GM23338 (cell line): Measurements from ENCODE around the gene FHOD1.

Experiments used
- CREB1 ChIP-seq: fragments of 250-450 bp; sonication (Bioruptor Pico); IDR thresholded peaks from 2 replicates; pipeline ENCODE4 v1.5.0; 2020; ENCODE audit warnings: low read depth, mild to moderate bottlenecking, moderate library complexity
- CTCF ChIP-seq, 2 experiments: fragments of 200-600 bp in 1 of 2; sonication (generic) in 1 of 2; conservative IDR thresholded peaks; 2 replicates each; pipeline versions ENCODE4 v1.5.1 to v1.6.1; 2016 to 2017; ENCODE audit warnings: antibody characterized with exemption in 2 of 2, low read depth in 2 of 2, mild to moderate bottlenecking in 2 of 2, moderate library complexity in 1 of 2
- EZH2 ChIP-seq: fragments of 200-600 bp; sonication (generic); IDR thresholded peaks from one replicate; pipeline ENCODE4 v1.8.0; 2017; ENCODE audit warnings: antibody characterized with exemption, mild to moderate bottlenecking, low read depth; ENCODE audit not compliant: unreplicated experiment
- EZH2phosphoT487 ChIP-seq: fragments of 200-600 bp; sonication (generic); IDR thresholded peaks from one replicate; pipeline ENCODE4 v1.8.1; 2018; ENCODE audit warnings: antibody characterized with exemption; ENCODE audit not compliant: unreplicated experiment
- JUNB ChIP-seq: IDR thresholded peaks from one replicate; pipeline ENCODE4 v1.6.1; 2016; ENCODE audit warnings: antibody characterized with exemption; ENCODE audit not compliant: unreplicated experiment
- NANOG ChIP-seq: IDR thresholded peaks from 2 replicates; pipeline ENCODE4 v1.6.1; 2016; ENCODE audit warnings: antibody characterized with exemption, borderline replicate concordance
- POLR2AphosphoS5 ChIP-seq: IDR thresholded peaks from 2 replicates; pipeline ENCODE4 v1.6.1; 2016; ENCODE audit warnings: antibody characterized with exemption, low read depth
- STAT1 ChIP-seq: IDR thresholded peaks from one replicate; pipeline ENCODE4 v1.6.1; 2016; ENCODE audit warnings: antibody characterized with exemption; ENCODE audit not compliant: unreplicated experiment
- ZNF114 ChIP-seq: fragments of 250-450 bp; sonication (Bioruptor Pico); IDR thresholded peaks from 2 replicates; pipeline ENCODE4 v1.5.0; 2020; ENCODE audit warnings: mild to moderate bottlenecking, moderate library complexity
- ZNF331 ChIP-seq: fragments of 250-450 bp; sonication (Bioruptor Pico); IDR thresholded peaks from 2 replicates; pipeline ENCODE4 v1.5.0; 2020; ENCODE audit warnings: low read depth, mild to moderate bottlenecking, moderate library complexity
- ZNF462 ChIP-seq: fragments of 250-450 bp; sonication (Bioruptor Pico); IDR thresholded peaks from 2 replicates; pipeline ENCODE4 v1.5.0; 2020; ENCODE audit warnings: mild to moderate bottlenecking, moderate library complexity
- TF ChIP-seq, protein P1 (sequence below): IDR thresholded peaks from one replicate; pipeline ENCODE4 v1.6.1; 2018; ENCODE audit warnings: antibody characterized with exemption; ENCODE audit not compliant: unreplicated experiment
- TF ChIP-seq, protein P2 (sequence below): IDR thresholded peaks from 2 replicates; pipeline ENCODE4 v1.6.1; 2016; ENCODE audit warnings: antibody characterized with exemption

DNA sequence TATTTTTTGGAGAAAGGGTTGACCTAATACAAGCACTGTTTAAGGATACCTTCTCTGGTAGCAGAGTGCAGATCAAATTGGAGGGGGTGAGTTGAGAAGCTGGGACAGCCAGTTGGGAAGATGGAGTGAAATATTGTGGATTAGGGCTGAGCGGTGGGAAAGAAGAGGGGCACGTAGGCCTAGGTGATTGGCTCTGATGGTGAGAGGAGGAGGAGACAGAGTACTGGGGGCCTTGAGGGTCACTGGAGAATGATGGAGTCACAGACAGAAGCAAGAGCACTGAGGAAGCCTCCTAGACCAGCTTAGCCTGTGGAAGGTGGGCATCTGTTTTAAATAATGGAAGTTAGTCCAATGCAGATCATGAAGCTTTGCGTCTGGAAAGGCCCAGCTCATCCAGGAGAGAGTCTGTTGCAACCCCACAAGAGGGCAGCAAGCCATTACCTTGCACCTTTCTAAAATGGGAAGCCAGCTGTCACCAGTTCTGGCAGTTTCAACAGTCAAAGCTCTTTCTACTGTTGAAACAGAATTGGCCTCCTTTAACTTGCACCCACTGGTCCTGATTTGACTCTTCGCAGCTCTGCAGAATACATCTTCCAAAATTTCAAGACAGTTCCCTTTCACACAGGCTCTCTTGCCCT lies 13.3 kb upstream of the FHOD1 start:
- peak; percentile 54 to 76 for TF ChIP-seq CTCF (conservative IDR thresholded peaks at IDR 0.05; ENCODE audit: low read depth in 2 of 2)
- no peak for TF ChIP-seq EZH2
- TF ChIP-seq CREB1 (CRISPR knock-in tag) = no peak
- TF ChIP-seq, protein P1, sequence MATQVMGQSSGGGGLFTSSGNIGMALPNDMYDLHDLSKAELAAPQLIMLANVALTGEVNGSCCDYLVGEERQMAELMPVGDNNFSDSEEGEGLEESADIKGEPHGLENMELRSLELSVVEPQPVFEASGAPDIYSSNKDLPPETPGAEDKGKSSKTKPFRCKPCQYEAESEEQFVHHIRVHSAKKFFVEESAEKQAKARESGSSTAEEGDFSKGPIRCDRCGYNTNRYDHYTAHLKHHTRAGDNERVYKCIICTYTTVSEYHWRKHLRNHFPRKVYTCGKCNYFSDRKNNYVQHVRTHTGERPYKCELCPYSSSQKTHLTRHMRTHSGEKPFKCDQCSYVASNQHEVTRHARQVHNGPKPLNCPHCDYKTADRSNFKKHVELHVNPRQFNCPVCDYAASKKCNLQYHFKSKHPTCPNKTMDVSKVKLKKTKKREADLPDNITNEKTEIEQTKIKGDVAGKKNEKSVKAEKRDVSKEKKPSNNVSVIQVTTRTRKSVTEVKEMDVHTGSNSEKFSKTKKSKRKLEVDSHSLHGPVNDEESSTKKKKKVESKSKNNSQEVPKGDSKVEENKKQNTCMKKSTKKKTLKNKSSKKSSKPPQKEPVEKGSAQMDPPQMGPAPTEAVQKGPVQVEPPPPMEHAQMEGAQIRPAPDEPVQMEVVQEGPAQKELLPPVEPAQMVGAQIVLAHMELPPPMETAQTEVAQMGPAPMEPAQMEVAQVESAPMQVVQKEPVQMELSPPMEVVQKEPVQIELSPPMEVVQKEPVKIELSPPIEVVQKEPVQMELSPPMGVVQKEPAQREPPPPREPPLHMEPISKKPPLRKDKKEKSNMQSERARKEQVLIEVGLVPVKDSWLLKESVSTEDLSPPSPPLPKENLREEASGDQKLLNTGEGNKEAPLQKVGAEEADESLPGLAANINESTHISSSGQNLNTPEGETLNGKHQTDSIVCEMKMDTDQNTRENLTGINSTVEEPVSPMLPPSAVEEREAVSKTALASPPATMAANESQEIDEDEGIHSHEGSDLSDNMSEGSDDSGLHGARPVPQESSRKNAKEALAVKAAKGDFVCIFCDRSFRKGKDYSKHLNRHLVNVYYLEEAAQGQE = no peak
- TF ChIP-seq EZH2phosphoT487 = no peak
- TF ChIP-seq STAT1 = no peak
- no peak for TF ChIP-seq POLR2AphosphoS5
- TF ChIP-seq, protein P2, sequence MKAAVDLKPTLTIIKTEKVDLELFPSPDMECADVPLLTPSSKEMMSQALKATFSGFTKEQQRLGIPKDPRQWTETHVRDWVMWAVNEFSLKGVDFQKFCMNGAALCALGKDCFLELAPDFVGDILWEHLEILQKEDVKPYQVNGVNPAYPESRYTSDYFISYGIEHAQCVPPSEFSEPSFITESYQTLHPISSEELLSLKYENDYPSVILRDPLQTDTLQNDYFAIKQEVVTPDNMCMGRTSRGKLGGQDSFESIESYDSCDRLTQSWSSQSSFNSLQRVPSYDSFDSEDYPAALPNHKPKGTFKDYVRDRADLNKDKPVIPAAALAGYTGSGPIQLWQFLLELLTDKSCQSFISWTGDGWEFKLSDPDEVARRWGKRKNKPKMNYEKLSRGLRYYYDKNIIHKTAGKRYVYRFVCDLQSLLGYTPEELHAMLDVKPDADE = no peak
- no peak for TF ChIP-seq ZNF331
- TF ChIP-seq JUNB = no peak
- TF ChIP-seq ZNF114 (CRISPR knock-in tag) = no peak
- TF ChIP-seq NANOG = no peak
- TF ChIP-seq ZNF462 (CRISPR knock-in tag) = no peak
